Sigmoid colon (tissue), 4 donors: Measurements from ENCODE around the gene THAP8.

Experiments used
- CTCF ChIP-seq, 4 experiments: fragments of 450-650 bp in 3 of 4; fragments of 200-600 bp in 1 of 4; IDR thresholded peaks; one replicate each; pipeline ENCODE4 v1.5.1; 2016 to 2019; ENCODE audit warnings: antibody characterized with exemption in 4 of 4, mild to moderate bottlenecking in 3 of 4, moderate library complexity in 2 of 4
- EP300 ChIP-seq, 4 donors: sonication (generic); formaldehyde crosslinking; IDR thresholded peaks; one replicate each; pipeline ENCODE4 v1.6.1; 2017; ENCODE audit warnings: antibody characterized with exemption in 4 of 4
- POLR2A ChIP-seq, 2 donors: fragments of 450-650 bp; IDR thresholded peaks; one replicate each; pipeline ENCODE4 v1.6.1; 2016; ENCODE audit warnings: antibody characterized with exemption in 2 of 2, mild to moderate bottlenecking in 2 of 2, moderate library complexity in 2 of 2
- POLR2AphosphoS5 ChIP-seq, 4 donors: sonication (generic); formaldehyde crosslinking; IDR thresholded peaks; one replicate each; pipeline ENCODE4 v1.6.1; 2017; ENCODE audit warnings: antibody characterized with exemption in 4 of 4

GRCh38 chr19:36019061-36019670 lies 34.9 kb downstream of the THAP8 start:
- TF ChIP-seq CTCF (IDR thresholded peaks at IDR 0.05) (no peak), POLR2A (IDR thresholded peaks at IDR 0.05) (no peak), POLR2AphosphoS5 (IDR thresholded peaks at IDR 0.05) (no peak), EP300 (IDR thresholded peaks at IDR 0.05) (no peak)
